Muscle layer of colon (tissue), 2 donors: ENCODE data around the gene RPL29.
"Not testable (repeated sequence)": the region's sequence is repeated elsewhere in the genome, so short reads cannot be mapped to it uniquely, and the experiment has no call there.

Experiments used
- H3K27ac ChIP-seq: one replicate; pipeline ENCODE4 v1.7.0; 2013; ENCODE audit warnings: low read depth, mild to moderate bottlenecking, low read length, moderate library complexity
- H3K27me3 ChIP-seq, 2 donors: one replicate each; pipeline ENCODE4 v1.7.0; 2013; ENCODE audit warnings: low read length in 2 of 2, mild to moderate bottlenecking in 2 of 2; ENCODE audit not compliant: insufficient read depth in 2 of 2, control insufficient read depth in 1 of 2
- H3K36me3 ChIP-seq: one replicate; pipeline ENCODE4 v1.7.0; 2013; ENCODE audit warnings: mild to moderate bottlenecking, low read length; ENCODE audit not compliant: insufficient read depth
- H3K4me1 ChIP-seq: one replicate; pipeline ENCODE4 v1.7.0; 2013; ENCODE audit warnings: mild to moderate bottlenecking, low read length; ENCODE audit not compliant: insufficient read depth
- H3K4me3 ChIP-seq, 2 donors: one replicate each; pipeline ENCODE4 v1.7.0; 2013; ENCODE audit warnings: low read length in 2 of 2, low read depth in 1 of 2, mild to moderate bottlenecking in 1 of 2, moderate library complexity in 1 of 2
- H3K9ac ChIP-seq: one replicate; pipeline ENCODE4 v1.7.0; 2013; ENCODE audit warnings: low read length
- H3K9me3 ChIP-seq: one replicate; pipeline ENCODE4 v1.7.0; 2013; ENCODE audit warnings: mild to moderate bottlenecking, low read length
- donor health status: abdominal sarcoma.
- donor health status: Adenocarcinoma of cecum.

Gene RPL29

DNA sequence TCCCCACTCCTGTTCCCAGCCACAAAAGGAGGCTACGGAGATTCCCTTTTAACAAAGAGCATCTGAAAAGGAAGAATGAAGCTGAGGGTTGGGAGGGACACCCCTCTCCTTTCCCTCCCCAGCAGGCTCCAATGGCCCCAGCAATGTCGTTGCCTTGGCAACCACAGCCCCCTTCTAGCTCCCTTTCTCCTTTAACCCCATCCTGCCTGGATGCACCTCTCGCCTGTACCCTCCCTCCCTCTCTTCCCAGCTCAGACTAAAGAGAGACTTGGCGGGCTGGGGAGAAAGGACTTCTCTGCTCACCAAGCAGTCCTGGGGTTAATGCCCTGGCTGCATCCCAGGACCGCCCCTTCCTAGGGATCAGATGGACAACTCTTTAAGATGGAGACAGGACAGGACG lies 7.1 kb upstream of the RPL29 start:
- H3K4me3 ChIP-seq: no peak overlapping the region
- no peaks in the 10 kb centered on the region for H3K9me3 ChIP-seq
- peaks cover 0 to 7% of the 10 kb centered on the region in 2 donors for H3K27me3 ChIP-seq
- no peaks in the 10 kb centered on the region for H3K4me1 ChIP-seq
- no peak overlapping the region for H3K9ac ChIP-seq
- H3K36me3 ChIP-seq: no peaks in the 10 kb centered on the region
- no peak overlapping the region for H3K27ac ChIP-seq

DNA sequence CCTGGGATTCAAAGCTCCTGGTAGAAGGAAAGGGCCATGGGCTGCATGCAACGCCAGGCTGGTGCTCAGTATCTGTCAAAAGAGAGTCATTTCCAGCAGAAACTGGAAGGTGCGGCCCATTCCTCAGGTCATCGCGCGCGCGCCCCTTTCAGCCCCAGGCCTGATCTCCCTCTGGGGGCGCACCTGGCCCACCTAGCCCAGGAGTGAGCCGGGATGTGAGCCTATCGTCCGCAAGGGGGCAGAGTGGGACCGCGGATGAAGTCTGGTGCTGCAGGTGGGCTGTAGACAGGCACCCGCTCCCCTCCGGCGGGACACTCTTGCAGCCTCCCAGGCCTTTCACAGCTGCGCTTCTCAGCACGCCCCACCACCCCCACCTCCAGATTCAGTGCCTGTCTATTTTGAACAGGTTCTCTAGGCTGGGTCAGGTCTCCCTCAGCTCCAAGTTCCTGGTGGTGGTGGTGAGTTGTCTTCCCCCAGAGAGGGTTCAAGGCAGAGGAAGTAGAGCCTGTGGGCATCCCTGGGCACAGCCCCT lies 5.8 kb upstream of the RPL29 start:
- Histone ChIP-seq H3K9me3 (no peaks in the 10 kb centered on the region), H3K36me3 (no peaks in the 10 kb centered on the region), H3K27me3 (peaks cover 0 to 7% of the 10 kb centered on the region in 2 donors), H3K4me3 (no peak overlapping the region), H3K4me1 (no peaks in the 10 kb centered on the region), H3K27ac (no peak overlapping the region), H3K9ac (no peak overlapping the region)

DNA sequence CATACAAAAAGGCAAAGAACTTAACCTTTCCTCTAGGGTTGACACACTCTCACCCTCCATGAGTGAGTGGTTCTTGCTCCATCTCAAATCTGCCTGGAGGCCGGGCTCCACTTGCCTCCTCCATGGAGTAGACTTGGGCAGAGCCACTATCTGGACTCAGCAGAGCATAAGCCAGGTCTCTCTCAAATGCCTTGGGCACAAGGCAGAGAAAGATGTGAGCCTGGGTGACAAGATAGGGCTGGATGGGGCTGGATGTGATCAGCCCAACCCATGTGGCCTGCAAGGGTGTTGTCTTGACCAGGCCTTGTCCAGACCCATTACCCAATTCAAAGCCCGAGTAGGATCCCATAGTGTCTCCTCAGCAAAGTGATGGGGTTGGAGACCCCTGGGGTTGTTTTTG lies 4.2 kb upstream of the RPL29 start:
- H3K27ac ChIP-seq: no peak overlapping the region
- no peak overlapping the region for H3K9ac ChIP-seq
- H3K9me3 ChIP-seq: no peaks in the 10 kb centered on the region
- H3K4me3 ChIP-seq: no peak overlapping the region
- peaks cover 4% of the 10 kb centered on the region for H3K36me3 ChIP-seq
- peaks cover 0 to 7% of the 10 kb centered on the region in 2 donors for H3K27me3 ChIP-seq
- peaks cover 5% of the 10 kb centered on the region for H3K4me1 ChIP-seq

DNA sequence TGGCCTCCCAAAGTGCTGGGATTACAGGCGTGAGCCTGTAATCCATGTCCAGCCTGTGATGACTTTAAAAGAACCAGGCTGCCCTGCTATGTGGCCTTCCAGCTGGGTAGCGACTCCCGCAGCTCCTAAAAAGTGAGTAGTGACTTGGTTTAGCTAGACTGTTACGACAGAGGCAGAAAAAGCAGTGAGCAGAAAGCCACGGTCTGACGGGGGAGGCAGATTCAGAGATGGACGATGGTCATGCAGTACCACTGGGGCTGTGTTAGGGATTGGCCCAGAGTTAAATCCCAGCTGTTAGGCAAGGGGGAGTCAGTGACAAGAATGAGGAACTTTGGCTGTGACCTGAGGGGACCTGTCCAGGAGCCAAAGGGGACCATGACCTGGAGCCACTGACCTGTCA lies 3.1 kb upstream of the RPL29 start:
- peaks cover 0 to 7% of the 10 kb centered on the region in 2 donors for H3K27me3 ChIP-seq
- no peak overlapping the region for H3K4me3 ChIP-seq
- no peak overlapping the region for H3K9ac ChIP-seq
- no peak overlapping the region for H3K27ac ChIP-seq
- peaks cover 14% of the 10 kb centered on the region for H3K4me1 ChIP-seq
- H3K9me3 ChIP-seq: no peaks in the 10 kb centered on the region
- peaks cover 14% of the 10 kb centered on the region for H3K36me3 ChIP-seq

DNA sequence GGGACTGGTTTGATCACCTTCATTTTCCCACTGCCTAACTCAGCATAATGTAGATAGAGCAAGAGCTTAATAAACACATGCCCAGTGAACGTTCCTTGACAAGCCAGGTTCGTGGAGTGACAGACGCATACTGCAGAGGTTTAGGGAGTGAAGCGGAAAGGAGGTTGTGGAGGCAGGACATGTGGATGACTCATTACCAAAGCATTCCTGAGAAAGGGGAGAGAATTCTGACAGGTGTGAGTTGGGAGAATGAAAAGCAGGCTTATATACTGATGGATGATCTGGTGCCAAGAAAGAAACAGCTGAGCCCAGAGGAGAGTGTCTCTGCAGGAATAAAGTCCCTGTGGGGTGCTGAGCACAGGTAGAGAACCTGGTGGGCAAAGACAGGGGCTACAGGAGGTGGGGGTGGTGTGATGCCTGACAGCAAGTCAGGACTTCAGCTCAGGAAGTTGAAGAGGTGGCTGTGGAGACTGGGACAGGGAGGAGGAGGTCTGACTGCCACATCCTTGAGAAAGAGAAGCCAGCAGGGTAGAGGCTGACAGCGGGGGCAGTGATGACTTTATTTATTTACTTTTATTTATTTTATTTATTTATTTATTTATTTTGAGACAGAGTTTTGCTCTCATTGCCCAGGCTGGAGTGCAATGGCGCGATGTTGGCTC lies 2.4 kb upstream of the RPL29 start:
- Histone ChIP-seq H3K4me3 (no peak overlapping the region), H3K27me3 (peaks cover 0 to 7% of the 10 kb centered on the region in 2 donors), H3K9me3 (no peaks in the 10 kb centered on the region), H3K9ac (no peak overlapping the region), H3K27ac (no peak overlapping the region), H3K4me1 (peaks cover 14% of the 10 kb centered on the region), H3K36me3 (peaks cover 14% of the 10 kb centered on the region)

DNA sequence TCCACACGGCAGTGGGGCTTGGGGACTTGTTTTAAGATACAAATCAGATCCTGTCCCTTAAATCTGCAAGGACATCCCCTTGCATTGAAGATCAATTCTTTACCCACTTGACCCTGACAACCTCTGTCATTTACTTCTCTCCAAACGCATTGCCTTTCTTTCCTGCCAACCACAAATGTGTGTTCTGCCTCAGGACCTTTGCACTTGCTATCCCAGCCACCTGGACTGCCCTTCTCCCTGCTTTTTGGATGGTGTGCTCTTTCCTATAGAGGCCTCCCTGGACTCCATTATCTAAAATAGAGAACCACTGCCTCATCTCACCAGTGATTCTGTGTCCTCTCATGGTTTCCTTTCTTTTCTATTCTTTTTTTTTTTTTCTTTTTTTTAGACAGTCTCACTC lies 1.5 kb upstream of the RPL29 start:
- H3K4me1 ChIP-seq: peaks cover 14% of the 10 kb centered on the region
- H3K27me3 ChIP-seq: peaks cover 0 to 7% of the 10 kb centered on the region in 2 donors
- H3K36me3 ChIP-seq: peaks cover 21% of the 10 kb centered on the region

DNA sequence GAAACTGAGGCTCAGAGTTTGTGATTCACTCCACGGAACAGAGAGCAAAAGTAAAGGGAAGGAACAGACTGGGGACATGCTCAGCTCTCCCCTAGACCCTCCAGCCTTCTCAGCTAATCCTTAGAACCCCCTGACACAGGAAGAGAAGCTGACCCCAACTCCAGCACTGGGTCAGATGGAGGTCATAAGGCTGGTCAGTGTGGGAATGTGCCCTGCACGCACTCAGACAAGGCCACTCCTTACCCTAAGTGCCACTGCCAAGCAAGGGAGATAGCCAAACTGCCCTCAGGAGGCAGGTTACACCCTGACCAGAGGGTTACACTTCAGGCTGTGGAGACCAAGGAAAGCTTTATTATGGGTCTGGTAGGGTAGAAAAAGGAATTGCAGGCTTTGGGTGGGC lies 1.2 kb downstream of the RPL29 start:
- Histone ChIP-seq H3K9ac (peak overlapping the region; percentile 90), H3K4me1 (peaks cover 14% of the 10 kb centered on the region), H3K9me3 (no peaks in the 10 kb centered on the region), H3K27ac (peak overlapping the region; percentile 71), H3K4me3 (peak overlapping the region in 1 of 2 donors; percentile 98), H3K27me3 (no peaks in the 10 kb centered on the region), H3K36me3 (peaks cover 24% of the 10 kb centered on the region)

More for the DNA sequence above, 1.5 kb upstream of the RPL29 start:
- Histone ChIP-seq H3K9ac (no peak overlapping the region), H3K27ac (no peak overlapping the region), H3K4me3 (no peak overlapping the region), H3K9me3 (no peaks in the 10 kb centered on the region)

DNA sequence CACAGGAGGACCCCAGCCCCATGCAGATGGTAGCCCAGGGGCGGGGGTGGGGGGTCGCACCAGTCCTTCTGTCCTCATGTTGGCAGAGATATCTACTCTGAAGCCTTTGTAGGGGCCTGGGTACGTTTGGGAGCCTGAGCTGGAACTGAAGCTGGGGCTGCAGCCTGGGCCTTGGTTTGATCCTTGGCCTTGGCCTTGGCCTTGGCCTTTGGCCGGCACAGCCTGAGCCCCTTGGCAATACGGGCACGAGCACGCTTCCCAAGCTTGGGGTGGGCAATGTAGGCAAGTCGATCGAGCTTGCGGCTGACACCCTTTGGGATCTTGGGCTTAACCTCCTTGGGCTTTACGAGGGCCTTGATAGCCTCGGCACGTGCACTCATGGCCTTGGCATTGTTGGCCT lies 2.0 kb downstream of the RPL29 start:
- not testable (repeated sequence) for H3K27ac ChIP-seq, H3K9ac ChIP-seq, H3K27me3 ChIP-seq, H3K4me3 ChIP-seq, H3K9me3 ChIP-seq
- H3K36me3 ChIP-seq: peaks cover 24% of the 10 kb centered on the region
- H3K4me1 ChIP-seq: peaks cover 14% of the 10 kb centered on the region

DNA sequence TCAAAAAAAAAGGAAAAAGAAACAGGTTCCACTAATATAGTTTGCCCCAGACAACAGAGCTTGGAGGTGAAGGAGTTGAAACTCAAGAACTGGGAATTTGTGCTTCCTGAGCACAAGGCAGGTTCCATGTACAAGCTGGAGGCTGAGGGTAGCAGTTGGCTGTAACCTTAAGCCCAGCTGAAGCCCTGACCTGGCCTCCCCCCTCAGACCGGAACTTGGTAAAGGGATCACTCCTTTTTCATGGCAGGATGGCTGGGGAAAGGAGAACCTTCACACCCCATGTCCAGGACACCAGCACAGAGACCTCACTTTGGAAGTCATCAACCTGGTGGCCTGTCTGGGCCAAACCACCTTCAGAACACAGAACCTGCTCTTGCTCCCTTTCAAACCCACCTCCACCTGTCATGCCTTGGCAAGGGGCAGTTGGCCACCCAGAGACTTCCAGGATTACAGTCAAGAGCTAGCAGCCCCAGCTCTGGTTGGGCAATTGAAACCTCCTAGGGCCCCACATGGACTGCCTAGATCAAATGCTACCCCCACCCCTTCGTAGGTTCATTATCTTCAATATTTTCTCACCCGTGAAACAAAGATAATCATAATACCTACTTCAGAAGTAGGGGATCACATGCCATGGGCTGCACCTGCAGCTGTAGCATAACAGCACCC lies 3.5 kb downstream of the RPL29 start:
- Histone ChIP-seq H3K4me1 (peaks cover 14% of the 10 kb centered on the region), H3K27me3 (no peaks in the 10 kb centered on the region), H3K27ac (no peak overlapping the region), H3K36me3 (peaks cover 24% of the 10 kb centered on the region), H3K9ac (no peak overlapping the region), H3K9me3 (no peaks in the 10 kb centered on the region), H3K4me3 (no peak overlapping the region)

DNA sequence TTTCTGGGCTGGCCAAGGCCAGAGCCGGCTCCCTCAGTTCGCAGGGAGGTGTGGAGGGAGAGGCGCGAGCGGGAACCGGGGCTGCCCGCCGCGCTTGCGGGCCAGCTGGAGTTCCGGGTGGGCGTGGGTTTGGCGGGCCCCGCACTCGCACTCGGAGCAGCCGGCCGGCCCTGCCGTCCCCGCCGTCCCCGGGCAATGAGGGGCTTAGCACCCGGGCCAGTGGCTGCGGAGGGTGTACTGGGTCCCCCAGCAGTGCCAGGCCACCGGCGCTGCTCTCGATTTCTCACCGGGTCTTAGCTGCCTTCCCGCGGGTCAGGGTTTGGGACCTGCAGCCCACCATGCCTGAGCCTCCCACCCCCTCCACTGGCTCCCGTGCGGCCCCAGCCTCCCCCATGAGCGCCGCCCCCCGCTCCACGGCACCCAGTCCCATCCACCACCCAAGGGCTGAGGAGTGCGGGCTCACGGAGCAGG lies 5.2 kb downstream of the RPL29 start:
- peaks cover 14% of the 10 kb centered on the region for H3K4me1 ChIP-seq
- H3K4me3 ChIP-seq, H3K27me3 ChIP-seq, H3K27ac ChIP-seq, H3K9ac ChIP-seq, H3K9me3 ChIP-seq: not testable (repeated sequence)
- H3K36me3 ChIP-seq: peaks cover 24% of the 10 kb centered on the region

DNA sequence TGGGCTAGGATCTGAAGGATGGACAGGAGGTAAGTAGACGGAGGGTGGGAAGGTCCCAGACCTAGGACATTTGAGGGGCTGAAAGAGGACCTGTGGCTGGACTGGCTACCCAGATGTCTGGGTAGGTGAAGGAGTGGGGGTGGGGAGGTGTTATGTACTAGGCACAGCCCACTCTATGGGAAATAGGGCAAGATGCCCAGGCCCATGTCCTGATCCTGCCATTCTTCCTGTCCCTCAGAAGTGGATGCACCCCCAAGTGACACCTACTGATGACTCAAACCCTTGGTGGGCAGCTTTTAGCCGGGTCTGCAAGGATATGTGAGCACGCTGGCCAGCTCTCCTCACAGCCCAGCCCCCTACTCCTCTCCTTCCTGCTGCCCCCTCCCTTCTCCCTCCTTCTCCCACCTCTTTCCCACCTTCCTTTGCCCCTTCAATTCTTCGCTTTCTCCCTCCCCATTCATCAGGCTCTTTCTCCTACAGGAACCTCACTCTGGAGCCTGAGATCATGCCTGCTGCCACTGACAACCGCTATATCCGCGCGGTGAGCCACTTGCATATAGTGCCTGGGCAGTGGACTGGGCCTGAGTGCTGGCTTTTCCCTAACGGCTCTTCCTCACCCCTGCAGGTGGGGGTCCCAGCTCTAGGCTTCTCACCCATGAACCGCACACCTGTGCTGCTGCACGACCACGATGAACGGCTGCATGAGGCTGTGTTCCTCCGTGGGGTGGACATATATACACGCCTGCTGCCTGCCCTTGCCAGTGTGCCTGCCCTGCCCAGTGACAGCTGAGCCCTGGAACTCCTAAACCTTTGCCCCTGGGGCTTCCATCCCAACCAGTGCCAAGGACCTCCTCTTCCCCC lies 7.2 kb downstream of the RPL29 start:
- H3K36me3 ChIP-seq: peaks cover 10% of the 10 kb centered on the region

More for the DNA sequence above, 7.2 kb downstream of the RPL29 start:
- no peak overlapping the region for H3K4me3 ChIP-seq
- no peak overlapping the region for H3K9ac ChIP-seq
- no peaks in the 10 kb centered on the region for H3K9me3 ChIP-seq
- H3K4me1 ChIP-seq: peaks cover 9% of the 10 kb centered on the region
- no peaks in the 10 kb centered on the region for H3K27me3 ChIP-seq
- H3K27ac ChIP-seq: no peak overlapping the region
